Measurements from ENCODE around the gene LTBP4.

The LTBP4 gene

DNA sequence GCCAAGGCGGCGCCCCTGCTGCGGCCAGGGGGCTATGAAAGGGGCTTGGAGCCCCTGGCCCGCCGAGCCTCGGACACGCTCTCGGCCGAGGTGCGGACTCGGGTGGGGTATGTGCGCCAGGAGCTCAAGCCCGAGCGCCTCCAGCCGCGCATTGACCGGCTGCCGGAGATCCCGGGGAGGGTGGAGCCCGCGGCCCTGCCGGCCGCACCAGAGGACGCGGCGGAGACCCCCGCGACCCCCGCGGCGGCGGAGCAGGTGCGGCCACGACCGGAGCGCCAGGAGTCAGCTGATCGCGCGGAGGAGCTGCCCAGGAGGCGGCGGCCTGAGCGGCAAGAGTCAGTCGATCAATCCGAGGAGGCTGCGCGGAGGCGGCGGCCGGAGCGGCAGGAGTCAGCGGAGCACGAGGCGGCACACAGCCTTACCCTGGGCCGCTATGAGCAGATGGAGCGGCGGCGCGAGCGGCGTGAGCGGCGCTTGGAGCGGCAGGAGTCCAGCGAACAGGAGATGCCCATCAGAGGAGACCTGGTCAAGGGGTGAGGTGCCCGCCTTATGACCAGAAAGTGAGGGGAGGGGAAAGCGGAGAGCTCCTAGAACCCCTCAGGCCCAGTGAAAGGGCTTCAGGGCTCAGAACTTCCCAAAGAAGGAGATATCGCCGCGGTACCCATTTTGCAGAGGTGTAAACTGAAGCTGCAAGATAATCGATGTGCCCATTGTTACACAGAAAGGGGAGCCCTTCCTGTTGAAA, 33.2 kb upstream of the LTBP4 start:
- H3K9me3 ChIP-seq (ENCODE audit: low read length): no peaks in the 10 kb centered on the region
- H3K36me3 ChIP-seq (ENCODE audit: insufficient read depth, low read length): no peaks in the 10 kb centered on the region
- peaks cover 43% of the 10 kb centered on the region for H3K27me3 ChIP-seq (ENCODE audit: insufficient read depth, low read length)
- peaks cover 3% of the 10 kb centered on the region for H3K4me1 ChIP-seq (ENCODE audit: insufficient read depth, low read length)
- no peak overlapping the region for H3K4me3 ChIP-seq (ENCODE audit: low read length)
- no peak overlapping the region for H2AFZ ChIP-seq (ENCODE audit: low read depth, low read length)

DNA sequence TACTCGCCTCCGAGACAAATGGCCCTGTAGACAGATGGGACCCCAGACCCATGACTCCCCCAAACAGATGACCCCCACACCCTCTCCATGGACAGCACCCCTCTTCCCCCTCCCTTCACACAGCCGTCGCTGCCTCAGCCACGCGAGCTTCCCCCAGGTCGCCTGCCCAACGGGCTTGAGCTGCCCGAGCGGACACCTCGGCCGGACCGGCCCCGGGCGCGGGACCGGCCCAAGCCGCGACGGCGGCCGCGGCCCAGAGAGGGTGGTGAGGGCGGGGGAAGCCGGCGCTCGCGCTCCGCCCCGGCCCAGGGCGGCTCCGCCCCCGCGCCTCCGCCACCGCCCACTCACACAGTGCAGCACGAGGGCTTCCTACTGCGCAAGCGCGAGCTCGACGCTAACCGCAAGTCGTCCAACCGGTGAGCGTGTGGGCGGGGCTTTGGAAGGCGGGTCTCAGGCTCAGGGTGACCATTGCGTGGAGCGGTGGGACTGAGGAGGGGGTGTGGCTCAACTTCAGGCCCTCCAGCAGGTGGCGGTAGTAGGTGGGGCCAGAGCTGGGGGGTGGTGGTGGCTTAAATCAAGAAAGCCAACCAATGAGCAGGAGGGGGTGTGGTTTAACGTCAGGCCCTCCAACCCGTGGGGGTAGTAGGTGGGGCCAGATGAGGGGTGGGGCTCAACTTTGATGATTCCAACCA, 30.7 kb upstream of the LTBP4 start:
- Histone ChIP-seq H3K4me3 (ENCODE audit: low read length) (peak overlapping the region; percentile 42), H3K4me1 (ENCODE audit: insufficient read depth, low read length) (peaks cover 3% of the 10 kb centered on the region), H3K36me3 (ENCODE audit: insufficient read depth, low read length) (no peaks in the 10 kb centered on the region), H2AFZ (ENCODE audit: low read depth, low read length) (peak overlapping the region; percentile 88), H3K9me3 (ENCODE audit: low read length) (no peaks in the 10 kb centered on the region), H3K27me3 (ENCODE audit: insufficient read depth, low read length) (peaks cover 35% of the 10 kb centered on the region)

DNA sequence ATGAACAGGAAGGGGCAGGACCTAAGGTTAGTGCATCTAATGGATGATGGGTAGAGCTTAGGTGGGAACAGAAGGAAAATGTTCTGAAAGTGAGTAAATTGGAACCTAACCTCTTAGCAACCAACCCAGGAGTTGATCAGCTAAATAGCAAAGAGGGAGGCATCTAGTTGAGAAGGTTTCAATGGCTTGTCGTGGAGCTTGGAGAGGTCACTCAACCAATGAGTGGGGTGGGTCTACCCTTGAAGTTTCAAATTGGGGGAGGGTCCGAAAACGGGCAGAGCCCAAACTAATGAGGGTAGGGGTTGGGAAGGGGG, 30.2 kb upstream of the LTBP4 start:
- Histone ChIP-seq H3K9me3 (ENCODE audit: low read length) (no peaks in the 10 kb centered on the region), H3K27me3 (ENCODE audit: insufficient read depth, low read length) (peaks cover 30% of the 10 kb centered on the region), H3K4me1 (ENCODE audit: insufficient read depth, low read length) (peaks cover 3% of the 10 kb centered on the region), H3K36me3 (ENCODE audit: insufficient read depth, low read length) (no peaks in the 10 kb centered on the region), H3K4me3 (ENCODE audit: low read length) (peak overlapping the region; percentile 10), H2AFZ (ENCODE audit: low read depth, low read length) (peak overlapping the region; percentile 27)

DNA sequence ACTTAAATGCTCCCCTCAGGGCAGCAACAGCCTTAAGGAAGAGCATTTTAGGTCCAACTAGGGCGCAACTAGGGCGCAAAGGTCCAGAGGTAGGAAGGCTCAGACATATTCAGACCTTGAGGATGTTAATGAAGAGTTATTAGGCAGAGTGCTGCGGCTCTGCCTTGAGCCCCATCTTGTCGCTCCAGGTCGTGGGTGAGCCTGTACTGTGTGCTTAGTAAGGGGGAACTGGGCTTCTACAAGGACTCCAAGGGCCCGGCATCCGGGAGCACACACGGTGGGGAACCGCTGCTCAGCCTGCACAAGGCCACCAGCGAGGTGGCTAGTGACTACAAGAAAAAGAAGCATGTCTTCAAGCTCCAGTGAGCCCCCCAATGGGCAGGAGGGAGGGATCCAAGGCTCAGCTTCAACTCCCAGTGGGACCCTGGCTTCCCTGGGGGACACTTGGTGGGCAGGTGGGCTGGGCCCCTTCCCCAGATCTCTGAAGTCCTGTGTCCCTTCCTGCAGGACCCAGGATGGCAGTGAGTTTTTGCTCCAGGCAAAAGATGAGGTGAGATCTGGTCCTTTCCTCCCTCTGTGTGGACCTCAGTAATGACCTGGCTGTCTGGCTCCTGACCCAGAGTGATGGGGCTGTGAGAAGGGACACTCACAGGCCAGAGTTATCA, 29.2 kb upstream of the LTBP4 start:
- Histone ChIP-seq H3K4me3 (ENCODE audit: low read length) (no peak overlapping the region), H3K36me3 (ENCODE audit: insufficient read depth, low read length) (no peaks in the 10 kb centered on the region), H3K4me1 (ENCODE audit: insufficient read depth, low read length) (peaks cover 3% of the 10 kb centered on the region), H2AFZ (ENCODE audit: low read depth, low read length) (no peak overlapping the region), H3K27me3 (ENCODE audit: insufficient read depth, low read length) (peaks cover 24% of the 10 kb centered on the region), H3K9me3 (ENCODE audit: low read length) (no peaks in the 10 kb centered on the region)

DNA sequence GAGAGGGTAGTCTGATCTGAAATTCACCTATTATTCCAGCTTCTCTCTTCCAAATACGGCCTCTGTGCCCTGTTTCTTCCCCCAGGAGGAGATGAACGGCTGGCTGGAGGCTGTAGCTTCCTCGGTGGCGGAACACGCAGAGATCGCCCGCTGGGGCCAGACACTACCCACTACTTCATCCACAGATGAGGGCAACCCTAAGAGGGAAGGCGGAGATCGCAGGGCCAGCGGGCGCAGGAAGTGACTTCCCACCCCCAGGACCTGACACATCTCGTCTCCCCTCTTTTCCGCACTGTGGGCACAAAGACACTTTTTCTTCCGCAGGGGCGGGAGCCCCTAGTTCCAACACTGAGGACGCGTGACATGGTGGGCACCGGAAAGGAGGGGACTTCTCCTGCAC, 25.8 kb upstream of the LTBP4 start:
- Histone ChIP-seq H2AFZ (ENCODE audit: low read depth, low read length) (no peak overlapping the region), H3K36me3 (ENCODE audit: insufficient read depth, low read length) (peaks cover 11% of the 10 kb centered on the region), H3K4me3 (ENCODE audit: low read length) (no peak overlapping the region), H3K27me3 (ENCODE audit: insufficient read depth, low read length) (no peaks in the 10 kb centered on the region), H3K4me1 (ENCODE audit: insufficient read depth, low read length) (peaks cover 5% of the 10 kb centered on the region), H3K9me3 (ENCODE audit: low read length) (no peaks in the 10 kb centered on the region)

DNA sequence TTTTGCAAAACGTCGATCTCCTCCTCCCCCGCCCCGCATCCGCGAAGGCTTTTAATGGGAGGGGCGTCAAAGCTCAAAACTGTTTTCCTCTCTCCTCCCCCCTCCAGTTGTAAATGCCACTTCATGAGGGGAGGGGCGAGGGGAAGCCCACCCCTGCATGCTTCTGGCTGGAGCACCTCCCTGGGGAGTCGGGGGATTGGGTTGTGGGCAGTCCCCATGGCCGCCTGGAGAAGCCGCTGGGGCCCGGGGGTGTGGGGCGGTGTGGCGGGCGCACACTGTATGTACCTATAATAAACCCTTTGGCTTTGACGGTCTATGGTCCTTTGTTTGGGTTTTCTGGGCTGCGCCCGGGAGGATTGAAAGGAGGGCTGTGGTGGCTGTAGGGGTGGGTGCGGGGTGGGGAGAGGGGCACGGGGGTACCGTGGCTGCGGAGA, 25.0 kb upstream of the LTBP4 start:
- Histone ChIP-seq H3K9me3 (ENCODE audit: low read length) (no peaks in the 10 kb centered on the region), H3K27me3 (ENCODE audit: insufficient read depth, low read length) (no peaks in the 10 kb centered on the region), H3K36me3 (ENCODE audit: insufficient read depth, low read length) (peaks cover 19% of the 10 kb centered on the region), H2AFZ (ENCODE audit: low read depth, low read length) (peak overlapping the region; percentile 88), H3K4me1 (ENCODE audit: insufficient read depth, low read length) (peaks cover 5% of the 10 kb centered on the region), H3K4me3 (ENCODE audit: low read length) (peak overlapping the region; percentile 91)

DNA sequence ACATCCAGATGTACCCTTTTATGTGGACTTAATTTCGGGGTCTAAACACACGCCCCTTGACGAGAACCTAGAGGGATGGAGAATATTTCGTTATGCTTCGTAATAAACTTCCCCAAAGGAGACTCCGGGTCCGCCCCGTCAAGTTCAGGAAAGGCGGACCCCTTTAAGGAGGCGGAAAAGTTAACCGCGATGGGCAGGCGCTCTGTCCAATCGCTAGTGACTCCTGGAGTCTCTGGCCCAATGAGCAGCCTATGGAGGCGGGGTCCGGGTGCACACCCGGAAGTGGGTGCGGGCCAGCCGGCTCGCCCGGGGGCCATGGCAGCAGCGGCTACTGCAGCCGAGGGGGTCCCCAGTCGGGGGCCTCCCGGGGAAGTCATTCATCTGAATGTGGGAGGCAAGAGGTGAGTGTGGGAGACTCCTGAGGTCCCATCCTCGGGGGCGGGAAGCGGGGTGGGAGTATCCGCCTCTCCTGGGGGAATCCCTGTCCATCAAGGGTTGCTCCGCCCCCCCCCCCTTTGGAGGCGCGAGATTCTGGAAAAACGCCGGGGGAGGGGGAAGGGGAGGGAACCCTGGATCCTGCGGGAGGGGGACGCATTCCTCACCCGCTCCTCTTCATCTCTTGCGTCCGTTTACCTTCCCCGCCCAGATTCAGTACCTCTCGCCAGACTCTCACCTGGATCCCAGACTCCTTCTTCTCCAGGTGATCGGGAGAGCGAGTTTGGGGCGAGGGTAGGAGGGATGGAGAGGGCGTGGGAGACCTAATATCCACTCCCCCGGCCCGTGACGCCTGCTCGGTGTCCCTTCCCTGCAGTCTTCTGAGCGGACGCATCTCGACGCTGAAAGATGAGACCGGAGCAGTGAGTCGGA, 24.4 kb upstream of the LTBP4 start, which contains the start of gene SHKBP1:
TSS of gene SHKBP1 (plus strand) at position 289 of the 867 bp plus-strand sequence. CDS start at position 316, 27 bp downstream.
- Histone ChIP-seq H2AFZ (ENCODE audit: low read depth, low read length) (peak within 1 kb of the TSS; percentile 88), H3K36me3 (ENCODE audit: insufficient read depth, low read length) (peaks cover 22% of the 10 kb centered on the region), H3K4me1 (ENCODE audit: insufficient read depth, low read length) (peaks cover 5% of the 10 kb centered on the region), H3K4me3 (ENCODE audit: low read length) (peak within 1 kb of the TSS; percentile 91), H3K27me3 (ENCODE audit: insufficient read depth, low read length) (no peaks in the 10 kb centered on the region), H3K9me3 (ENCODE audit: low read length) (no peaks in the 10 kb centered on the region)

DNA sequence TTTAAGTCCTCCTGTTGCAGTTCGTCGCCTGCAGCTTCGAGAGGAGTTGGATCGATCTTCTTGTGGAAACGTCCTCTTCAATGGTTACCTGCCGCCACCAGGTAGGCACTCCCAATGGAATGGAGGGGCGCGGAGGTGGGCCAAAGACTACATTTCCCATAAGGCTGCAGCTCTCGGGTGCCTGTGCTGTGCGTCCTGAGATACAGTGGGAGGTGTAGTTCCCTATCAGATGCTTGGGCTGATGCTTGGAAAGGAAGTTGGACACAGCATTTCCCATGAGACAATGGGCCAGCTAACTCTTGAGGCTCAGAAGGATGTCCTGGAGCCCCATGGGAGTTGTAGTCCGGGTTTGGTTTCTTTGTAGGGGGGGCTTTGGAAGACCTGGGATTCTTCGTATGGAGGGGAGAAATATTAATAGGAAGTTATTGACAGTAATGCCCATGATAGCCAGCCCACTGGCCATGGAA, 22.7 kb upstream of the LTBP4 start:
- H3K36me3 ChIP-seq (ENCODE audit: insufficient read depth, low read length): peaks cover 26% of the 10 kb centered on the region
- H2AFZ ChIP-seq (ENCODE audit: low read depth, low read length): no peak overlapping the region
- H3K4me1 ChIP-seq (ENCODE audit: insufficient read depth, low read length): peaks cover 5% of the 10 kb centered on the region
- no peaks in the 10 kb centered on the region for H3K27me3 ChIP-seq (ENCODE audit: insufficient read depth, low read length)
- no peak overlapping the region for H3K4me3 ChIP-seq (ENCODE audit: low read length)
- H3K9me3 ChIP-seq (ENCODE audit: low read length): no peaks in the 10 kb centered on the region

DNA sequence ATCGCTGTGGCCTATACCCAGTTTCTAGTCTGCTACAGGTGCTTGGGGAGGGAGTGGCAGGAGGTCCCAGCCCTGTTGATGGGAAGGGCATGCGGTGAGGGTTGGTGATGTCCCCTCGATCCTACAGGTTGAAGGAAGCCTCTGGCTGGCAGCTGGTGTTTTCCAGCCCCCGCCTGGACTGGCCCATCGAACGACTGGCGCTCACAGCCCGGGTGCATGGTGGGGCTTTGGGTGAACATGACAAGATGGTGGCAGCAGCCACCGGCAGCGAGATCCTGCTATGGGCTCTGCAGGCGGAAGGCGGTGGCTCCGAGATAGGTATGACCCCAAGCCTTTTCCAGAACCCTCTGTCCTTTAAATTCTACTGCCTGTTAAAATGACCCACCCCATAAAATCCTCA, 20.6 kb upstream of the LTBP4 start:
- Histone ChIP-seq H2AFZ (ENCODE audit: low read depth, low read length) (no peak overlapping the region), H3K4me1 (ENCODE audit: insufficient read depth, low read length) (peaks cover 5% of the 10 kb centered on the region), H3K9me3 (ENCODE audit: low read length) (no peaks in the 10 kb centered on the region), H3K36me3 (ENCODE audit: insufficient read depth, low read length) (peaks cover 33% of the 10 kb centered on the region), H3K27me3 (ENCODE audit: insufficient read depth, low read length) (no peaks in the 10 kb centered on the region), H3K4me3 (ENCODE audit: low read length) (no peak overlapping the region)

DNA sequence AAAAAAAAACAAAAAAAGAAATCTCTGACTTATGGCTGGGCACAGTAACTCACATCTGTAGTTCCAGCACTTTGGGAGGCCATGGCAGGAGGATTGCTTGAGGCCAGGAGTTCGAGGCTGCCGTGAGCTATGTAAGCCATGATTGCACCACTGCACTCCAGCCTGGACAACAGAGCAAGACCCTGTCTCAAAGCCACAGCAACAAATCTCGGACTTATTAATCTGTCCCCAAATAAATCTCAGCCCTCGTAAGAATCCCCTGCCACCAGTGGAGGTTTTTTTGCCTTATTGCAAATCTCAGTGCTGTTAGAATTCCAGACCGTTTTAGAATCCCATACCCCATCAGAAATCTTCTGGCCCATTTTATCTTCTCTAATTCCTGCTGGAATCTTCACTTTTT, 19.6 kb upstream of the LTBP4 start:
- H3K27me3 ChIP-seq (ENCODE audit: insufficient read depth, low read length): no peaks in the 10 kb centered on the region
- no peak overlapping the region for H2AFZ ChIP-seq (ENCODE audit: low read depth, low read length)
- H3K4me3 ChIP-seq (ENCODE audit: low read length): no peak overlapping the region
- no peaks in the 10 kb centered on the region for H3K9me3 ChIP-seq (ENCODE audit: low read length)
- H3K36me3 ChIP-seq (ENCODE audit: insufficient read depth, low read length): peaks cover 35% of the 10 kb centered on the region
- peaks cover 5% of the 10 kb centered on the region for H3K4me1 ChIP-seq (ENCODE audit: insufficient read depth, low read length)

DNA sequence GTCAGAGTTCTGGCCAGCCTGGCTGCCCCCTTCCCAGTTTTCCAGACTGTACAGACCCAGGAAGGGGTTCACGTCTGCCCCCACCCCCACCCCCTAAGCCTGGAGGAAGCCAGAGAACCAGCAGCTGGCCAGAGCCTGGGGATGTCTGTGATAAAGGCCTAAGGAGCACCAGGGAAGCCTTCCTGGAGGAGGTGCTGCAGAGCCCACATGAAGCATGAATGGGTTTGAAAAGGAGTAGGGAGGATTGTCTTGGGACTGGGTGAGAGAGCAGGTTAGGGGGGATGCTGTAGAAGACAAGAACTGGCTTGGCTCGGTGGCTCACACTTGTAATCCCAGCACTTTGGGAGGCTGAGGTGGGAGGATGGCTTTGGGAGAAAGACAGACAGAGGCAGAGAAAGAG, 18.7 kb upstream of the LTBP4 start:
- Histone ChIP-seq H3K27me3 (ENCODE audit: insufficient read depth, low read length) (no peaks in the 10 kb centered on the region), H3K36me3 (ENCODE audit: insufficient read depth, low read length) (peaks cover 40% of the 10 kb centered on the region)

DNA sequence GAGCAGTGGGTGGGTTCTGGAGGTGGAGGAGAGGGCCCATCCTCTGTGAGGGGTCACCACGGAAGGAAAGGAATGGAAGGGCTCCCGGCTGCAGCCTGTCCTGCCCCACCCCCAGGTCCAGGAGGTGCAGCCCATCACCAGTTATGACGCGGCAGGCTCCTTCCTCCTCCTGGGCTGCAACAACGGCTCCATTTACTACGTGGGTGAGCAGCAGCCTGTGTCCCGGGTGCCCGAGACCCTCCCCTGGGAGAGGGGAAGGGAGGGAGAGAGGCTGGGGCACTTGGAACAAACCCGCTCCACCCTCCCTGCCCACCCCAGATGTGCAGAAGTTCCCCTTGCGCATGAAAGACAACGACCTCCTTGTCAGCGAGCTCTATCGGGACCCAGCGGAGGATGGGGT, 17.9 kb upstream of the LTBP4 start:
- H3K4me3 ChIP-seq (ENCODE audit: low read length): no peak overlapping the region
- no peak overlapping the region for H2AFZ ChIP-seq (ENCODE audit: low read depth, low read length)
- no peaks in the 10 kb centered on the region for H3K4me1 ChIP-seq (ENCODE audit: insufficient read depth, low read length)
- H3K9me3 ChIP-seq (ENCODE audit: low read length): no peaks in the 10 kb centered on the region
- peaks cover 43% of the 10 kb centered on the region for H3K36me3 ChIP-seq (ENCODE audit: insufficient read depth, low read length)
- H3K27me3 ChIP-seq (ENCODE audit: insufficient read depth, low read length): no peaks in the 10 kb centered on the region

More for the DNA sequence above, 18.7 kb upstream of the LTBP4 start:
- Histone ChIP-seq H3K9me3 (ENCODE audit: low read length) (no peaks in the 10 kb centered on the region), H3K4me3 (ENCODE audit: low read length) (no peak overlapping the region), H2AFZ (ENCODE audit: low read depth, low read length) (no peak overlapping the region), H3K4me1 (ENCODE audit: insufficient read depth, low read length) (peaks cover 1% of the 10 kb centered on the region)
